Measurements from ENCODE around the gene DENND6B.

Gene DENND6B

GRCh38 chr22:50318356-50318697 is 8.5 kb downstream of the DENND6B start:
- TF ChIP-seq CTCF (IDR thresholded peaks at IDR 0.05; ENCODE audit: low read depth, low read length) (no peak), EZH2phosphoT487 (IDR thresholded peaks at IDR 0.05; ENCODE audit: low read depth) (no peak)
- no peak overlapping the region for H3K9ac ChIP-seq (ENCODE audit: low read length)
- H2AFZ ChIP-seq (ENCODE audit: low read depth, low read length) = no peak overlapping the region
- no peaks in the 10 kb centered on the region for H3K9me3 ChIP-seq (ENCODE audit: insufficient read depth, low read length)
- no peaks in the 10 kb centered on the region for H3K36me3 ChIP-seq (replicated peaks; ENCODE audit: low read depth, low read length)
- H3K27ac ChIP-seq (ENCODE audit: low read length) = no peak overlapping the region
- no peaks in the 10 kb centered on the region for H3K79me2 ChIP-seq (ENCODE audit: low read length)
- H3K4me3 ChIP-seq (ENCODE audit: low read length) = no peak overlapping the region
- 0 out of 2 replicates have a peak, but pooled peaks cover 9% of the 10 kb centered on the region for H3K27me3 ChIP-seq (ENCODE audit: low read depth, low read length)
- H4K20me1 ChIP-seq (ENCODE audit: insufficient read depth, low read length) = no peaks in the 10 kb centered on the region
- H3K4me2 ChIP-seq (ENCODE audit: low read length) = peak overlapping the region; percentile 32
- peaks cover 32% of the 10 kb centered on the region for H3K4me1 ChIP-seq (ENCODE audit: low read length)

- no peaks in the 10 kb centered on the region for H3K79me2 ChIP-seq (ENCODE audit: low read length)
- no peak overlapping the region for H3K9ac ChIP-seq (ENCODE audit: low read length)
- no peak for TF ChIP-seq CTCF (IDR thresholded peaks at IDR 0.05; ENCODE audit: low read depth, low read length)
- no peak for TF ChIP-seq EZH2phosphoT487 (IDR thresholded peaks at IDR 0.05; ENCODE audit: low read depth)
- H3K36me3 ChIP-seq (replicated peaks; ENCODE audit: low read depth, low read length) = no peaks in the 10 kb centered on the region
- H2AFZ ChIP-seq (ENCODE audit: low read depth, low read length) = no peak overlapping the region
- H3K27me3 ChIP-seq (ENCODE audit: low read depth, low read length) = 0 out of 2 replicates have a peak, but pooled peaks cover 9% of the 10 kb centered on the region
- H3K4me3 ChIP-seq (ENCODE audit: low read length) = no peak overlapping the region
- no peaks in the 10 kb centered on the region for H4K20me1 ChIP-seq (ENCODE audit: insufficient read depth, low read length)
- H3K27ac ChIP-seq (ENCODE audit: low read length) = no peak overlapping the region
- H3K4me2 ChIP-seq (ENCODE audit: low read length) = no peak overlapping the region
- H3K4me1 ChIP-seq (ENCODE audit: low read length) = peaks cover 32% of the 10 kb centered on the region
- no peaks in the 10 kb centered on the region for H3K9me3 ChIP-seq (ENCODE audit: insufficient read depth, low read length)
Observed at GRCh38 chr22:50317674-50318073, 9.1 kb downstream of the DENND6B start.

- no peaks in the 10 kb centered on the region for H4K20me1 ChIP-seq (ENCODE audit: insufficient read depth, low read length)
- TF ChIP-seq CTCF (IDR thresholded peaks at IDR 0.05; ENCODE audit: low read depth, low read length) (no peak), EZH2phosphoT487 (IDR thresholded peaks at IDR 0.05; ENCODE audit: low read depth) (no peak)
Observed at GRCh38 chr22:50317178-50317577, 9.6 kb downstream of the DENND6B start.

GRCh38 chr22:50316114-50317065 is 10.4 kb downstream of the DENND6B start:
- Histone ChIP-seq H3K27me3 (ENCODE audit: low read depth, low read length) (0 out of 2 replicates have a peak, but pooled peaks cover 9% of the 10 kb centered on the region), H3K4me1 (ENCODE audit: low read length) (peaks cover 32% of the 10 kb centered on the region), H3K79me2 (ENCODE audit: low read length) (no peaks in the 10 kb centered on the region), H4K20me1 (ENCODE audit: insufficient read depth, low read length) (no peaks in the 10 kb centered on the region), H3K36me3 (replicated peaks; ENCODE audit: low read depth, low read length) (no peaks in the 10 kb centered on the region), H3K9ac (ENCODE audit: low read length) (no peak overlapping the region), H3K4me2 (ENCODE audit: low read length) (no peak overlapping the region), H2AFZ (ENCODE audit: low read depth, low read length) (no peak overlapping the region), H3K4me3 (ENCODE audit: low read length) (no peak overlapping the region), H3K27ac (ENCODE audit: low read length) (no peak overlapping the region), H3K9me3 (ENCODE audit: insufficient read depth, low read length) (no peaks in the 10 kb centered on the region)
- TF ChIP-seq CTCF (IDR thresholded peaks at IDR 0.05; ENCODE audit: low read depth, low read length) = no peak
- TF ChIP-seq EZH2phosphoT487 (IDR thresholded peaks at IDR 0.05; ENCODE audit: low read depth) = no peak

More at GRCh38 chr22:50317178-50317577, 9.6 kb downstream of the DENND6B start:
- H3K27ac ChIP-seq (ENCODE audit: low read length) = no peak overlapping the region
- no peak overlapping the region for H3K4me2 ChIP-seq (ENCODE audit: low read length)
- H3K4me1 ChIP-seq (ENCODE audit: low read length) = peaks cover 32% of the 10 kb centered on the region
- no peaks in the 10 kb centered on the region for H3K36me3 ChIP-seq (replicated peaks; ENCODE audit: low read depth, low read length)
- no peak overlapping the region for H3K4me3 ChIP-seq (ENCODE audit: low read length)
- H2AFZ ChIP-seq (ENCODE audit: low read depth, low read length) = no peak overlapping the region
- 0 out of 2 replicates have a peak, but pooled peaks cover 9% of the 10 kb centered on the region for H3K27me3 ChIP-seq (ENCODE audit: low read depth, low read length)
- H3K79me2 ChIP-seq (ENCODE audit: low read length) = no peaks in the 10 kb centered on the region
- H3K9me3 ChIP-seq (ENCODE audit: insufficient read depth, low read length) = no peaks in the 10 kb centered on the region
- no peak overlapping the region for H3K9ac ChIP-seq (ENCODE audit: low read length)
